ENCODE measurements around the gene ZSCAN25.

DNA sequence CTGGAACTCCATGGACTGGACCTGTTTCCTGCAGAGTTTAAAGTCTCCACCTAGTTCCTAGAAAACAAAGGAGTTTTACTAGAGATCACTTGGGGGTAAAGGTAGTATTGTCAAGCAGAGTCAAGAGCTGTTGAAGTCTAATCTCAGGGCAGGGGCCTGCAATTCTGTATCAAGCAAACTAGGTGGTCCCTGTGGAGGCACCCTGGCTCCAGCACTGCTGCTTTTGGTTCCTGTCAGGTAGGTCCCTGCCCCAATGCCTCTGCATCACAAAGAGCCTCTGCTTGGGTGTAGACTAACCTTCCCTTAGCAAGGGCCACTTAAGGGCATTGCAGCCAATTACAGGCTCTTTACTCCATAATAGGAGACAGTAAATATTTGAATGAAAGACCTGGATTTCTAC lies 22.5 kb downstream of the ZSCAN25 start:
- TF ChIP-seq POLR2AphosphoS5 (IDR thresholded peaks at IDR 0.05; ENCODE audit: low read depth, low read length), result no peak
- TF ChIP-seq TAF1 (IDR thresholded peaks at IDR 0.05; ENCODE audit: borderline replicate concordance, insufficient read depth, low read length), result no peak
